ENCODE results near the gene PAM. TPM values are rescaled to one million over a fixed set of nuclear protein-coding genes. Genes with fewer than 3 reads are reported as not detected.
A peak's percentile ranks its signal among the peaks of the same experiment; 100 is the strongest.

PAM gene
- total RNA-seq, 1 experiment from 2014 or later: 131 TPM

GRCh38 chr5:102890133-102890532, 135.0 kb downstream of the PAM start:
- intact Hi-C loops (cut with micrococcal nuclease; ENCODE audit: unreplicated experiment): no loop called here
- Histone ChIP-seq H3K36me3 (ENCODE audit: control insufficient read depth, insufficient read depth, low read length) (no peaks in the 10 kb centered on the region), H3K27ac (ENCODE audit: low read length) (no peak overlapping the region), H3K9me3 (ENCODE audit: control insufficient read depth, insufficient read depth, low read depth, low read length) (no peaks in the 10 kb centered on the region), H3K4me1 (ENCODE audit: control insufficient read depth, insufficient read depth, low read length) (no peaks in the 10 kb centered on the region), H3K4me3 (ENCODE audit: low read depth in 2 of 2, low read length in 2 of 2) (no peak overlapping the region), H3K27me3 (ENCODE audit: control insufficient read depth, insufficient read depth, low read length) (no peaks in the 10 kb centered on the region)
- no peak for DNase-seq (ENCODE audit: low read depth, low spot score)
- ATAC-seq: no peak
- no peak for TF ChIP-seq TCF7L2 (IDR thresholded peaks at IDR 0.05; ENCODE audit: low read depth, low read length)
- no peak for TF ChIP-seq CTCF (IDR thresholded peaks at IDR 0.05)
- TF ChIP-seq POLR2AphosphoS5 (IDR thresholded peaks at IDR 0.05; ENCODE audit: low read depth, low read length): no peak
- no peak for TF ChIP-seq REST (IDR thresholded peaks at IDR 0.05; ENCODE audit: insufficient read depth in 1 of 2, low read depth in 2 of 2, low read length in 1 of 2)
- no peak for TF ChIP-seq SIN3A (IDR thresholded peaks at IDR 0.05; ENCODE audit: borderline replicate concordance, insufficient read depth, low read depth, low read length)
- ChIA-PET CTCF (no interaction called here), POLR2A (no interaction called here)
- in situ Hi-C loops (cut with HindIII; ENCODE audit: low pct_unique_long_range_greater_than_20kb, low sequenced_read_pairs): no loop called here
- no TSS peak for BruUV-seq (replicated peaks)

- in situ Hi-C loops (cut with HindIII; ENCODE audit: low pct_unique_long_range_greater_than_20kb, low sequenced_read_pairs): no loop called here
- Histone ChIP-seq H3K27me3 (ENCODE audit: control insufficient read depth, insufficient read depth, low read length) (no peaks in the 10 kb centered on the region), H3K4me3 (ENCODE audit: low read depth in 2 of 2, low read length in 2 of 2) (no peak overlapping the region), H3K9me3 (ENCODE audit: control insufficient read depth, insufficient read depth, low read depth, low read length) (no peaks in the 10 kb centered on the region), H3K36me3 (ENCODE audit: control insufficient read depth, insufficient read depth, low read length) (no peaks in the 10 kb centered on the region), H3K27ac (ENCODE audit: low read length) (no peak overlapping the region), H3K4me1 (ENCODE audit: control insufficient read depth, insufficient read depth, low read length) (no peaks in the 10 kb centered on the region)
- intact Hi-C loops (cut with micrococcal nuclease; ENCODE audit: unreplicated experiment): no loop called here
- POLR2A ChIA-PET: no interaction called here
- CTCF ChIA-PET: no interaction called here
- ATAC-seq (no peak), DNase-seq (ENCODE audit: low read depth, low spot score) (no peak)
- TF ChIP-seq REST (IDR thresholded peaks at IDR 0.05; ENCODE audit: insufficient read depth in 1 of 2, low read depth in 2 of 2, low read length in 1 of 2): no peak
- no peak for TF ChIP-seq CTCF (IDR thresholded peaks at IDR 0.05)
- no peak for TF ChIP-seq POLR2AphosphoS5 (IDR thresholded peaks at IDR 0.05; ENCODE audit: low read depth, low read length)
- TF ChIP-seq TCF7L2 (IDR thresholded peaks at IDR 0.05; ENCODE audit: low read depth, low read length): 0 out of 2 replicates have a peak, but pooled peaks have one; percentile 22
- no peak for TF ChIP-seq SIN3A (IDR thresholded peaks at IDR 0.05; ENCODE audit: borderline replicate concordance, insufficient read depth, low read depth, low read length)
- no TSS peak for BruUV-seq (replicated peaks)
Measured at GRCh38 chr5:102891175-102891574, 136.1 kb downstream of the PAM start.

All from Panc1 (cell line).